Fibroblast of lung (primary cell): ENCODE data around the gene AHCYL2.

ENCODE experiments used
- EZH2 ChIP-seq: IDR thresholded peaks from 2 replicates; pipeline ENCODE4 v1.5.1; 2012; ENCODE audit warnings: low read length, control low read depth, mild to moderate bottlenecking; ENCODE audit errors: missing control alignments
- TF ChIP-seq, protein P1 (sequence below), 2 donors: IDR thresholded peaks in 1 of 2; conservative IDR thresholded peaks in 1 of 2; 1 replicate in 1 of 2; 2 replicates in 1 of 2; pipeline ENCODE4 v1.5.1; 2011 to 2012; ENCODE audit warnings: low read length in 2 of 2, control low read depth in 1 of 2, inconsistent platforms in 1 of 2, low read depth in 1 of 2, mild to moderate bottlenecking in 1 of 2

DNA sequence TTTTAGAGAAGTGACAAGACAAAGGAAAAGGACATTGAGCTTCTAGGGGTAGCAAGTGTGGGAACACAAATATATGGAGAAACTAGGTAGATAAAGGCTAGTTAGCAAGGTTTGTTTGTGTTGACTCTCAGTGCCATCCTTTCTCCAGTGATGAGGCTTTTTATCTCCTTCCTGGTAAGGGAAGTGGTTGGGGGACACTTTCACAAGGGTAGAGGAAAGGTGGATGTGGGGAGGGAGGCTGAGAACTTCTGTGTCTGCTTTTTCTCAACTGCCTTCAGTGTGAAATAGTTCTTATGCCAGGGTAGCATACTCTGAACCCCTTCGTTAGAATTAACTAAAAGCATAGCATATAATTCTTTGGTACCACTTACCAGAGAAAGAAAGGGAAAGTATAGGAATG lies 116.4 kb downstream of the AHCYL2 start:
- TF ChIP-seq EZH2, result no peak
- TF ChIP-seq, protein P1, sequence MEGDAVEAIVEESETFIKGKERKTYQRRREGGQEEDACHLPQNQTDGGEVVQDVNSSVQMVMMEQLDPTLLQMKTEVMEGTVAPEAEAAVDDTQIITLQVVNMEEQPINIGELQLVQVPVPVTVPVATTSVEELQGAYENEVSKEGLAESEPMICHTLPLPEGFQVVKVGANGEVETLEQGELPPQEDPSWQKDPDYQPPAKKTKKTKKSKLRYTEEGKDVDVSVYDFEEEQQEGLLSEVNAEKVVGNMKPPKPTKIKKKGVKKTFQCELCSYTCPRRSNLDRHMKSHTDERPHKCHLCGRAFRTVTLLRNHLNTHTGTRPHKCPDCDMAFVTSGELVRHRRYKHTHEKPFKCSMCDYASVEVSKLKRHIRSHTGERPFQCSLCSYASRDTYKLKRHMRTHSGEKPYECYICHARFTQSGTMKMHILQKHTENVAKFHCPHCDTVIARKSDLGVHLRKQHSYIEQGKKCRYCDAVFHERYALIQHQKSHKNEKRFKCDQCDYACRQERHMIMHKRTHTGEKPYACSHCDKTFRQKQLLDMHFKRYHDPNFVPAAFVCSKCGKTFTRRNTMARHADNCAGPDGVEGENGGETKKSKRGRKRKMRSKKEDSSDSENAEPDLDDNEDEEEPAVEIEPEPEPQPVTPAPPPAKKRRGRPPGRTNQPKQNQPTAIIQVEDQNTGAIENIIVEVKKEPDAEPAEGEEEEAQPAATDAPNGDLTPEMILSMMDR (conservative IDR thresholded peaks at IDR 0.05 in 1 of 2, IDR thresholded peaks at IDR 0.05 in 1 of 2; ENCODE audit: low read depth in 1 of 2, low read length in 2 of 2), result no peak
